G401 (cell line): ENCODE data around the gene EVC. TPM values are rescaled to one million over a fixed set of nuclear protein-coding genes. Genes with fewer than 3 reads are reported as not detected.
"Not testable (repeated sequence)": the region's sequence is repeated elsewhere in the genome, so short reads cannot be mapped to it uniquely, and the experiment has no call there.

Source experiments
- DNase-seq: peaks from one replicate; pipeline ENCODE4 v3.0.0-alpha.2; 2015; ENCODE audit warnings: low spot score
- in situ Hi-C: cut with HindIII; loops from 2 replicates; pipeline ENCODE4 v1.10.0; 2016; ENCODE audit warnings: low sequenced_read_pairs, mixed read lengths
- total RNA-seq: library from RNA; depleted of rRNA; stranded (reverse); fragments of >200 nt; shearing (Covaris generic); gene quantifications from 2 replicates; pipeline ENCODE4 v1.2.3, GENCODE V29; 2014

EVC gene
- total RNA-seq, 1 experiment from 2014 or later, result 10.2 TPM

- peak; percentile 36 for DNase-seq
- in situ Hi-C loops, result no loop called here
Measured at GRCh38 chr4:5823542-5824211, 112.7 kb downstream of the EVC start.

- in situ Hi-C loops, result no loop called here
- no peak for DNase-seq
Measured at GRCh38 chr4:5824227-5824626, 113.2 kb downstream of the EVC start.

- DNase-seq, result peak; percentile 21
- in situ Hi-C loops, result no loop called here
Measured at GRCh38 chr4:5824635-5825034, 113.6 kb downstream of the EVC start.

GRCh38 chr4:5825321-5826041 is 114.5 kb downstream of the EVC start:
- in situ Hi-C loops, result no loop called here
- no peak for DNase-seq

- no peak for DNase-seq
- in situ Hi-C loops, result no loop called here
Measured at GRCh38 chr4:5826437-5827107, 115.6 kb downstream of the EVC start.

GRCh38 chr4:5827108-5828004 is 116.4 kb downstream of the EVC start:
- in situ Hi-C loops, result no loop called here

GRCh38 chr4:5828005-5828391 is 117.0 kb downstream of the EVC start:
- in situ Hi-C loops, result no loop called here
- DNase-seq, result no peak

More at GRCh38 chr4:5827108-5828004, 116.4 kb downstream of the EVC start:
- no peak for DNase-seq

GRCh38 chr4:5836943-5837342 is 125.9 kb downstream of the EVC start:
- DNase-seq, result no peak
- in situ Hi-C loops, result no loop called here

GRCh38 chr4:5837483-5837882 is 126.5 kb downstream of the EVC start:
- in situ Hi-C loops, result not testable (repeated sequence)

GRCh38 chr4:5839332-5839731 is 128.3 kb downstream of the EVC start:
- in situ Hi-C loops, result no loop called here
- DNase-seq, result no peak

More at GRCh38 chr4:5837483-5837882, 126.5 kb downstream of the EVC start:
- DNase-seq, result not testable (repeated sequence)

GRCh38 chr4:5839751-5840674 is 129.0 kb downstream of the EVC start:
- DNase-seq, result peak; percentile 23
- in situ Hi-C loops, result no loop called here

- in situ Hi-C loops, result no loop called here
Measured at GRCh38 chr4:5842456-5842855, 131.5 kb downstream of the EVC start.

GRCh38 chr4:5843573-5844530 is 132.9 kb downstream of the EVC start:
- in situ Hi-C loops, result no loop called here
- DNase-seq, result no peak

More at GRCh38 chr4:5842456-5842855, 131.5 kb downstream of the EVC start:
- no peak for DNase-seq

GRCh38 chr4:5845035-5845905 is 134.3 kb downstream of the EVC start:
- peak; percentile 72 for DNase-seq
- in situ Hi-C loops, result no loop called here

- in situ Hi-C loops, result no loop called here
Measured at GRCh38 chr4:5851637-5852301, 140.8 kb downstream of the EVC start.

More at GRCh38 chr4:5851637-5852301, 140.8 kb downstream of the EVC start:
- no peak for DNase-seq
